GM11168 (cell line): Measurements from ENCODE around the gene OSBPL8.

Experiments used
- in situ Hi-C: fragments of 300-500 bp; cut with MboI; formaldehyde crosslinking; loops from one replicate; pipeline ENCODE4 v1.12.0; 2022; ENCODE audit warnings: low sequenced_read_pairs; ENCODE audit not compliant: unreplicated experiment

OSBPL8 gene

DNA sequence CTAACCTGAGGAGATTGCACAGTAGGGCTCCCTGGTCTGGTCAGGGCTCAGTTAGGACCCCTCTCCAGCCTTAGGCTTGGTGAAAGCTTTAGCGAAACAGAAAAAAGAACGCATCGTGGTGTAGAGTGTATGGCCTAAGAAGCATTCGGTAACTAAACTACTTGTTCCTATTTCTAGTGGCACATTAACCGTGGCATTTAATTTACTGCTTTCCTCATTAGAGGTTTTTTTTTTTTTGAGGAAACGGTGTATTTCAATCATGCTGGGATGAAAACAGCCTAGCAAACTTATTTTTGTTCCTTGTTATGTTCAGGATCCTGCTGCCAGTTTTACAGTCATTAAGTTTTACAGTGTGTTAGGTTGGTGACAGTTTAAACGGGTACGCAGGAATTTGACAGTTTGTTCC is 518 bp upstream of the OSBPL8 start:
- in situ Hi-C loops, result loop anchor here (25.0 kb wide), 1 partner anchor 473 kb away; the partner anchor contains the start of gene NAP1L1

GRCh38 chr12:76558684-76559399 is 729 bp downstream of the OSBPL8 start:
- in situ Hi-C loops, result loop anchor here (25.0 kb wide), 1 partner anchor 472 kb away; the partner anchor contains the start of gene NAP1L1

DNA sequence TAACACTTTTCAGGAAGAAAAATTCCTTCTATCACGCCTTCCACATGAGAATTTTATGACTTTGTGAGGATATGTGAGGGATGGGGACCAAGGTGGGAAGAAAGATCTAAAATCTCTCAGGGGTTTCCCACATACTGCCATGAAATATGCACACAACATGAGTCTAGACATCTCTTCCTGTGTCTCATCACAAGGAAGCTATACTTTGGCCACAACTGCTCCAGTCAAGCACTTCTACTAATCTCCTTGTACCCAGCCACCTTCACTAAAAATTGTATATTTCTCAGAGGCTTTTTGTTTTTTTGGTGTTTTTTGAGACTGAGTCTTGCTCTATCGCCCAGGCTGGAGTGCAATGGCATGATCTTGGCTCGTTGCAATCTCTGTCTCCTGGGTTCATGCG is 3.2 kb downstream of the OSBPL8 start:
- in situ Hi-C loops, result loop anchor here (25.0 kb wide), 1 partner anchor 469 kb away; the partner anchor contains the start of gene NAP1L1

- in situ Hi-C loops, result loop anchor here (25.0 kb wide), 1 partner anchor 468 kb away; the partner anchor contains the start of gene NAP1L1
These were observed 3.8 kb downstream of the OSBPL8 start for GRCh38 chr12:76555797-76556196.

DNA sequence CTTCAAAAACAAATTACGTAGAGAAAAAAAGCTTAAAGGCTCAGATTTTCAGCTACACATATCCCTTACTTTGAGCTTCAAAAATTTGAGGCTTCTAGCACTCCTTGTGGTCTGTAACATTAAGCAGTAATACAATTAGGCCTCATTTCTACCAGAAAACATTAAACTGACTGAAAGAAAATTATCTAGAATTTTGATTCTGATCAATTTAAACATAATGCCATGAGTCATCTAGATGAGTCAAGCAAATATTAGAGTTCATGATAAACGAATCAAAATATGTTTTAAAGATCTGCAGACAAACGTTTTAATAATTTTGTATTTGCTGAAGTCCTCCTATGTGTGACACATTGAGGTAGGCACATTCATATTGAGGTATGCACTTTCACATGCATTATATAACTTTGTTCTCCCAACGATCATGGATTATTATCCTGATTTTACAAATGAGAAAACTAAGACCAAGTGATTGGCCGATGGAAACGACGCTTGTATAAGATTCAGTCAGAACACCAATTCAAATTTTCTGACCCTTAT is 4.3 kb downstream of the OSBPL8 start:
- in situ Hi-C loops, result loop anchor here (25.0 kb wide), 1 partner anchor 468 kb away; the partner anchor contains the start of gene NAP1L1

DNA sequence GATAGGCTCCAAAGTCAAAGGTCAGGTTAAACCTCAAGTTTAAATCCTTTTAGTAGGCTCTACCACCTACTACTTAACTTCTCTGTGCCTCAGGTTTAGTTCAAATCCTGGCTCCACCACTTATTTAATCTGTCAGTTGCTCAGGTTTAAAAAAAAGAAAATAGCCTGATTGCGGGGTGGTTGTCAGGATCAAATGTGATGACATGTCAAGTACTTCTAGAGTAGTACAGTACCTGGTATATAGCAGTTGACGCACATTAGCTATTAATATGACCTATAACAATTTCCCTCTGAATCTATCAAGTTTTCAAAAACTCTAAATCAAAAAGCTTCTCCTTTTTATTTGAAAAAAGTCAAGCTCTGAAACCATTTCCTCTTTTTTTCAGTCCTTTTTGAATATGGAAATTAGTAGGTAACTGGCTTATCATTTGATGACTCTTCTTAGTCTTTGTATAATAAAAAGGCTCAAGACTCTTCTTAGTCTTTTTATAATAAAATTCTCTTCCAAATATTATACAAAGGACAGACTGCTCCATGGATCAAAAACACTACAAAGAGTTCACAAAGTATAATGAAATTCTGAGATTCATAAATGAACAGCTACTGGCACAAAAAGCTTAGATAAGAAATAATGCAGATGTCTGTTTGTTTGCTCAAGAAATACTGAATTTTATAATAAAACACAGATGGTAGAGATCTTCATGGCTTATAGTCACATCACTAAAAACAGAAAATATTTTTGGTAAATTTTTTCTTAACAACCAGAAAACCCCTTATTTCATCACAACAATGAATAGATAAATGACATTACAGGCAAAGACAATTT is 5.0 kb downstream of the OSBPL8 start:
- in situ Hi-C loops, result loop anchor here (25.0 kb wide), 1 partner anchor 467 kb away; the partner anchor contains the start of gene NAP1L1

DNA sequence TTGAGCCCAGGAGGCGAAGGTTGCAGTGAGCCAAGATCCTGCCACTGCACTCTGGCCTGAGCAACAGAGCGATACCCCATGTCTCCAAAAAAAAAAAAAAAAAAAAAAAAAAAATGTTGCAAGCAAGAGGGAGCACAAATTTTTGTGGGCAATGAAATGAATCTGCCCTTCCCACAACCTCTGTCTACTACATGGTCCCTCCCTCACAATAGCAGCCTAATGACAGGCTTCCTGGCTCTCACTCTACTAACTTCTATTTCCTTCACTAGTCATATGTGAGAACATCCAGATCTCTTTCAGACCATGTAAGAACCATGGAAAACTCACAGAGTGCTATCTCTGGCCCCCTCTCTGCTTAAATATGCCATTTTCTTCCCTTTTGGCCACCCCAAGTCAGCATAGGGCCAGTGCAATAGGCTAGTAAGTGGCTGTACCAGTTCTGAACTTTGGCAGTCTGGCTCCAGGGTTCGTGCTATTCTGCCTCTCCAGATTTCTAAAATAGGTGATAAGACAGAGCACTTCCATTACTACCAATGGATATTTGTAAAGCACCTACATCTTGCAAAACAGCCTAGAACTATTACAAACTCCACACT is 7.1 kb downstream of the OSBPL8 start:
- in situ Hi-C loops, result loop anchor here (25.0 kb wide), 1 partner anchor 465 kb away; the partner anchor contains the start of gene NAP1L1

DNA sequence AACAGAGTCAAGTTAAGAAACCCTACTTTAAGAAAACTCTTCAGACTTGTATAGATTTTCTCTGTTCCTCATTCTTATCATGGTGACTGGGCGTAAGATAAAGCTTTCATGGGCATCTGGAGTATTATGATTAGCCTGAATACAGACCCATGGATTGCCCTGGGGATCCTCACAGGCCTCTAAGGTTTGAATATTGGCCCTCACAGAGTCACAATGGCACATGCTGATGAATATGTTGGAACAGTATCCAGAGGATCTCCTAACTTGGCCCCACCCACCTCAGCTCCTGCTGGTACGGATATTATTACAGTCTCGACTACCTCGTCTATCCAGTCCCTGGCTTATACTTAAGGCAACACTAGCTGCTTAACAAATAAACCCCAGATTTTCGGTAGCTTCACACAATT is 8.1 kb downstream of the OSBPL8 start:
- in situ Hi-C loops, result loop anchor here (25.0 kb wide), 1 partner anchor 464 kb away; the partner anchor contains the start of gene NAP1L1

DNA sequence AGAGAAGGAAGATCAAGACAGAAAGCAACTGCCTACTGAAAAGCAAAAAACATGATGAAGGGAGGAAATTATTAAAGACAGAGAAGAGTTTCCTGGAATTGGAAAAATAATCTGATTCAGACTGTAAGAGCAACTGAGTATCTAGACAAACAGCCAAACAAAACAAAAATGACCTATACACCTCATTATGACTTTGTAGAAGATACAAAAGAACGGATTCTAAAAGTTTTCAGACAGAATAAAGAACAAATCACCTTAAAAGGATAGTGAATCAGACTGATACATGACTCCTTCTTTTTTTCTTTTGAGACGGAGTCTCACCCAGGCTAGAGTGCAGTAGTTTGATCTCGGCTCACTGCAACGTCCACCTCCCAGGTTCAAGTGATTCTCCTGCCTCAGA is 10.4 kb downstream of the OSBPL8 start:
- in situ Hi-C loops, result no loop called here

GRCh38 chr12:76548222-76548837 is 11.2 kb downstream of the OSBPL8 start:
- in situ Hi-C loops, result no loop called here

- in situ Hi-C loops, result no loop called here
These were observed 12.0 kb downstream of the OSBPL8 start for GRCh38 chr12:76547526-76547925.

GRCh38 chr12:76546889-76547288 is 12.7 kb downstream of the OSBPL8 start:
- in situ Hi-C loops, result no loop called here

DNA sequence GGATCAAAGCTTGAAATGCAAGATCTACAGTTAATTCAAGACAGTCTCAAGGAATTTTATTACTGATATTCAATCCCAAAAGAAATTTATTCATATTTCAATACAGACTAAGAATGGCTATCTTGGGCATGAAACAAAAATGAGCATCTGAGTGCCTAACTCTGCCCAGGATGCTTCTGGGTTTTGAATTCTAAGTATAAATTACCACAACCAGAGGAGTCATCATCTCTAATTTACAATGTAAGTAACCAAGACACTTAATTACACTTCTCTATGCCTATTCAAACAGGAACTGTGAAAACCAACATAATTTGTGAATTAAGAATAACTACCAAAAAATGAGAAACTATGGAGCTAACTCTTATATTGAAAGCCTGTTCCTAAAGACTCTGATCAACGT is 14.1 kb downstream of the OSBPL8 start:
- in situ Hi-C loops, result no loop called here

DNA sequence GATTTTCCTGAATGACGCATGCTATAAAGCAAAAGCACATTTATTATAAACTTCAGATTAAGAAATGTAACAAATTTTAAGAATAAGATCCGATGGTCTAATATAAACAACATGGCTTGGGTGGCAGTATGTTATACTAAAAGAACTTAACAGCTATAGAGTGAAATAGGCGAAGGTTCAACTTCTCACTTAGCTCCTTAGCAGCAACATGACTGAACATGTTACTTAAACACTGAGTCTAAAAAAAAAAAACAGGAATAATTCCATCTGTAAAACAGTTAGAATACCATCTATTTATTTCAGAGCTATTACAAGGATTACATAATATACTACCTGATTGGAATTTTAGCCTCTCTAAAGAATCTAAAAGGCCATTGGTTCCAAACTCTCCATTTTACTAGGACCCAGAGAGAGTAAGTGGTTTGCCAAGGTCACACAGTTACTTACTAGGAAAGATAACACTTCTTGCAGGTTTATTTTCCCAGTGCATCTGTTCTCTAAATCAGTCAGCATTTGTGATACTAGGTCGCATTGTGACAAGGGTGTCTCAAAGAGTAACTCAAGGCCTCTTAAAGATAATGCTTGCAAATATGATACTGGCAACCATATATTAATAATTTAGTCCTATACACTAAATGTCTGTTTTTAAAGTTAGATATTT is 14.8 kb downstream of the OSBPL8 start:
- in situ Hi-C loops, result no loop called here

DNA sequence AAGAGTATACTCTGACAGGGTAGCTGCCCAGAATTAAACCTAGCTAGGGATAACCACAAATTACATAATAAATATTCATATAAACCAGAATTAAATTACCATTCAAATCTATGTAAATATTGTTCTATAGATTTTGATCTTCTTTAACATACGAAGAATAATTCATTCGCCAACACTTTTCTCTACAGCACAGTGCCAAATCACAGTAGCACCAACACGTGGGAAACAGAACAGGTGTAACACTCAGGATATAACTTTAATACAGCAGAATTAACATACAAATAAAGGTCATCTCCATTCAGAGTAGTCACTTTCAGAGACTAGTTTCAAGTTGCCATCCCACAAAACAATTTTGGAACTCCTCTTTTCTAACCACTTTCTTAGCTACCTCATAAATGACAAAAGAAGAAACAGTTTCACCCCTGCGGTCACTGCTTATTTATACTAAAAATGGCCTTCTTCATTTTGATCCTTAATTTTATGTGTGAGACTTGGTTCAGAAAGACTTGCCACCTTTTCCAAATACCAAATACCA is 15.7 kb downstream of the OSBPL8 start:
- in situ Hi-C loops, result no loop called here

- in situ Hi-C loops, result no loop called here
These were observed 16.7 kb downstream of the OSBPL8 start for GRCh38 chr12:76542908-76543307.

DNA sequence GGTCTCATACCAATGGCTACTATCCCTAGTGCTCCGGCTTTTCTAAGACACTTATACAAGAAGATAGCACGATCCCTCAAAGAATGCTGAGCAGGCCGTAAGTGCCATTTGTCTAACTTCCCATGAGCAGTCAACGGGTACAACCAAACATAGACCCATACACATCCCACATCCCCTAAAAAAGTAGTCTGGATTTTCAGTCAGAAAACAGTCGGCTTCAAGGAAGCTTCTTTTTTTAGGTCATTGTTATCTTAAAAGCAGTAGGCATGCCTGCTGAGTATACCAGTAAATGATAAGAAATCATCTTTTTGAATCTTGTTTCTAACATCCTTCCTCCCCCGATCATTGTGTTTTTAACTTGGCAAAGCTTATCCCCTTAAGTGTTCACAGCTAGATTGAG is 19.8 kb downstream of the OSBPL8 start:
- in situ Hi-C loops, result no loop called here

GRCh38 chr12:76537923-76538322 is 21.6 kb downstream of the OSBPL8 start:
- in situ Hi-C loops, result no loop called here

- in situ Hi-C loops, result no loop called here
These were observed 23.0 kb downstream of the OSBPL8 start for GRCh38 chr12:76536546-76536945.
